PC-3 (cell line): ENCODE results near the gene GPR22. TPM values are rescaled to one million over a fixed set of nuclear protein-coding genes. Genes with fewer than 3 reads are reported as not detected.

Experiments
- ATAC-seq: fragments of 200-7000 bp; cut with Tn5 transposase; 2 replicates; pipeline ENCODE4 v1.9.1; 2020; ENCODE audit warnings: mild to moderate bottlenecking, moderate library complexity
- BruUV-seq: library from RNA; stranded (reverse); fragments of 400-500 nt; replicated peaks from 2 replicates; lab custom pipeline; 2021; lab: Mats Ljungman, UMichigan
- CTCF ChIA-PET: fragments of 300-600 bp; sonication (Branson Sonifier 250); formaldehyde crosslinking; loops from one replicate; lab custom pipeline; 2022; ENCODE audit warnings: antibody characterized with exemption; lab: Charles Lee
- POLR2A ChIA-PET: fragments of 300-600 bp; sonication (Branson Sonifier 250); formaldehyde crosslinking; loops from one replicate; lab custom pipeline; 2022; ENCODE audit warnings: antibody characterized with exemption; ENCODE audit not compliant: unreplicated experiment; lab: Charles Lee
- DNase-seq: peaks from one replicate; pipeline ENCODE4 v3.0.0-alpha.2; 2015
- H2AFZ ChIP-seq: fragments of 300-600 bp; sonication (generic); 2 replicates; pipeline ENCODE4 v1.6.0; 2016; ENCODE audit warnings: antibody characterized with exemption, low read length
- H3F3A ChIP-seq: fragments of 300-600 bp; sonication (generic); one replicate; pipeline ENCODE4 v1.6.0; 2017; ENCODE audit warnings: antibody characterized with exemption, low read length, control low read depth, mild to moderate bottlenecking; ENCODE audit not compliant: unreplicated experiment
- H3K27ac ChIP-seq: fragments of 300-600 bp; sonication (generic); 2 replicates; pipeline ENCODE4 v1.5.1; 2016; ENCODE audit warnings: mild to moderate bottlenecking, low read length
- H3K27me3 ChIP-seq: fragments of 300-600 bp; sonication (generic); 2 replicates; pipeline ENCODE4 v1.6.1; 2016; ENCODE audit warnings: low read length, mixed read lengths
- H3K36me3 ChIP-seq: fragments of 300-600 bp; sonication (generic); 2 replicates; pipeline ENCODE4 v1.6.1; 2016; ENCODE audit warnings: low read depth, mixed run types, low read length, mixed read lengths
- H3K4me1 ChIP-seq: fragments of 300-600 bp; sonication (generic); 2 replicates; pipeline ENCODE4 v1.5.1; 2016; ENCODE audit warnings: low read length; ENCODE audit not compliant: insufficient read depth
- H3K4me2 ChIP-seq: fragments of 300-600 bp; sonication (generic); 2 replicates; pipeline ENCODE4 v1.6.0; 2016; ENCODE audit warnings: low read length
- H3K4me3 ChIP-seq: fragments of 300-600 bp; sonication (generic); 2 replicates; pipeline ENCODE4 v1.5.1; 2016; ENCODE audit warnings: mild to moderate bottlenecking, low read length, mixed read lengths
- H3K79me2 ChIP-seq: fragments of 300-600 bp; sonication (generic); 2 replicates; pipeline ENCODE4 v1.6.1; 2017; ENCODE audit warnings: low read length, mixed read lengths
- H3K9ac ChIP-seq: fragments of 300-600 bp; sonication (generic); 2 replicates; pipeline ENCODE4 v1.6.0; 2016; ENCODE audit warnings: mild to moderate bottlenecking, low read length
- H3K9me2 ChIP-seq: fragments of 300-600 bp; sonication (generic); replicated peaks from 2 replicates; pipeline ENCODE4 v1.6.1; 2016; ENCODE audit warnings: mixed run types, low read length, mixed read lengths
- H3K9me3 ChIP-seq: fragments of 300-600 bp; sonication (generic); 2 replicates; pipeline ENCODE4 v1.6.1; 2016; ENCODE audit warnings: low read length, mixed read lengths
- H4K20me1 ChIP-seq: fragments of 300-600 bp; sonication (generic); 2 replicates; pipeline ENCODE4 v1.6.1; 2016; ENCODE audit warnings: low read length, mixed read lengths
- EZH2 ChIP-seq: fragments of 300-600 bp; sonication (generic); IDR thresholded peaks from one replicate; pipeline ENCODE4 v1.6.1; 2017; ENCODE audit warnings: antibody characterized with exemption, mild to moderate bottlenecking, low read length; ENCODE audit not compliant: unreplicated experiment
- EZH2phosphoT487 ChIP-seq: fragments of 300-600 bp; sonication (generic); IDR thresholded peaks from 2 replicates; pipeline ENCODE4 v1.6.1; 2018; ENCODE audit warnings: mild to moderate bottlenecking, antibody characterized with exemption, low read length, borderline replicate concordance
- intact Hi-C: fragments of 100-400 bp; cut with micrococcal nuclease; formaldehyde crosslinking; loops from 2 replicates; pipeline ENCODE4 v1.9.0; 2023
- total RNA-seq: library from RNA; depleted of rRNA; stranded (reverse); fragments of >200 nt; gene quantifications from 2 replicates; pipeline ENCODE4 v1.2.3, GENCODE V29; 2014
- TF ChIP-seq, protein P1 (sequence below): fragments of 300-600 bp; sonication (generic); conservative IDR thresholded peaks from 2 replicates; pipeline ENCODE4 v1.5.1; 2017; ENCODE audit warnings: antibody characterized with exemption, low read depth, mild to moderate bottlenecking, low read length

The GPR22 gene
- total RNA-seq, 1 experiment from 2014 or later: not detected

DNA sequence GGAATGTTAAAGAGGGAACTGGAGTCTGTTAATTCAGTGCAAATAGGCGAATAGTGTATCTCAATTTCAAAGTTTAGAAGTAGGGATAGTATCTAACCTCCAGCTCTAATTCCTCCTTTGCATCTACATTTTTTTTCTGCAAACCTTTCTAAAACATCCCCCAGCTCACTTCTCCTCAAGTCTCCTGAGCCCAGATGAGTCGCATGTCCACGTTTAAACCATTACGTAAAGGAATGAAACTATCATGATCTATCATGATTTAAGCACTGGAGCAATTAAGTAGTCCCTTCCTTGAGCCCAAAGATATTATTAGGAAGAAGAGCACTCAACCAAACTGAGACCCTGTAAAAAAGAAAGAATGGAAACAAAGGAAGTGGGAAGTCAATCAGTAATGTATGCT is 29.9 kb downstream of the GPR22 start:
- no TSS peak for BruUV-seq

GRCh38 chr7:107501593-107501992 is 31.7 kb downstream of the GPR22 start:
- Histone ChIP-seq H3K4me2 (no peak overlapping the region), H4K20me1 (no peaks in the 10 kb centered on the region), H3K4me3 (no peak overlapping the region), H3K9ac (no peak overlapping the region), H3K9me3 (no peaks in the 10 kb centered on the region), H3K27me3 (no peaks in the 10 kb centered on the region), H3K9me2 (no peaks in the 10 kb centered on the region), H3K36me3 (no peaks in the 10 kb centered on the region), H3K79me2 (peaks cover 10% of the 10 kb centered on the region), H3K27ac (no peak overlapping the region), H3F3A (no peaks in the 10 kb centered on the region), H2AFZ (no peak overlapping the region), H3K4me1 (peaks cover 14% of the 10 kb centered on the region)
- ChIA-PET CTCF (interaction anchor here (0.6 to 1.7 kb wide), 2 partner anchors 39 to 328 kb away, joined by 3 to 9 read pairs; no protein-coding TSS in a partner anchor), POLR2A (no interaction called here)
- ATAC-seq (peak; percentile 48; the same call in 1 of the 2 replicates), DNase-seq (peak; percentile 59)
- TF ChIP-seq, protein P1, sequence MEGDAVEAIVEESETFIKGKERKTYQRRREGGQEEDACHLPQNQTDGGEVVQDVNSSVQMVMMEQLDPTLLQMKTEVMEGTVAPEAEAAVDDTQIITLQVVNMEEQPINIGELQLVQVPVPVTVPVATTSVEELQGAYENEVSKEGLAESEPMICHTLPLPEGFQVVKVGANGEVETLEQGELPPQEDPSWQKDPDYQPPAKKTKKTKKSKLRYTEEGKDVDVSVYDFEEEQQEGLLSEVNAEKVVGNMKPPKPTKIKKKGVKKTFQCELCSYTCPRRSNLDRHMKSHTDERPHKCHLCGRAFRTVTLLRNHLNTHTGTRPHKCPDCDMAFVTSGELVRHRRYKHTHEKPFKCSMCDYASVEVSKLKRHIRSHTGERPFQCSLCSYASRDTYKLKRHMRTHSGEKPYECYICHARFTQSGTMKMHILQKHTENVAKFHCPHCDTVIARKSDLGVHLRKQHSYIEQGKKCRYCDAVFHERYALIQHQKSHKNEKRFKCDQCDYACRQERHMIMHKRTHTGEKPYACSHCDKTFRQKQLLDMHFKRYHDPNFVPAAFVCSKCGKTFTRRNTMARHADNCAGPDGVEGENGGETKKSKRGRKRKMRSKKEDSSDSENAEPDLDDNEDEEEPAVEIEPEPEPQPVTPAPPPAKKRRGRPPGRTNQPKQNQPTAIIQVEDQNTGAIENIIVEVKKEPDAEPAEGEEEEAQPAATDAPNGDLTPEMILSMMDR: peak; percentile 74
- no peak for TF ChIP-seq EZH2phosphoT487
- intact Hi-C loops: loop anchor here (1.0 kb wide), 2 partner anchors 38 to 300 kb away; no protein-coding TSS in a partner anchor
- BruUV-seq: no TSS peak

More for the DNA sequence above, 29.9 kb downstream of the GPR22 start:
- H3K4me1 ChIP-seq: peaks cover 9% of the 10 kb centered on the region
- TF ChIP-seq EZH2phosphoT487 (no peak), EZH2 (no peak)
- TF ChIP-seq, protein P1: no peak
- no peaks in the 10 kb centered on the region for H3K36me3 ChIP-seq
- no peak for DNase-seq
- no peaks in the 10 kb centered on the region for H3K9me3 ChIP-seq
- H3K27ac ChIP-seq: no peak overlapping the region
- H3K9ac ChIP-seq: no peak overlapping the region
- H3K4me2 ChIP-seq: no peak overlapping the region
- ATAC-seq: no peak
- H3K27me3 ChIP-seq: no peaks in the 10 kb centered on the region
- no peaks in the 10 kb centered on the region for H4K20me1 ChIP-seq
- H2AFZ ChIP-seq: no peak overlapping the region
- peaks cover 26% of the 10 kb centered on the region for H3K79me2 ChIP-seq
- H3K9me2 ChIP-seq: no peaks in the 10 kb centered on the region
- POLR2A ChIA-PET: no interaction called here
- peaks cover 4% of the 10 kb centered on the region for H3F3A ChIP-seq
- intact Hi-C loops: no loop called here
- CTCF ChIA-PET: no interaction called here
- H3K4me3 ChIP-seq: no peak overlapping the region

DNA sequence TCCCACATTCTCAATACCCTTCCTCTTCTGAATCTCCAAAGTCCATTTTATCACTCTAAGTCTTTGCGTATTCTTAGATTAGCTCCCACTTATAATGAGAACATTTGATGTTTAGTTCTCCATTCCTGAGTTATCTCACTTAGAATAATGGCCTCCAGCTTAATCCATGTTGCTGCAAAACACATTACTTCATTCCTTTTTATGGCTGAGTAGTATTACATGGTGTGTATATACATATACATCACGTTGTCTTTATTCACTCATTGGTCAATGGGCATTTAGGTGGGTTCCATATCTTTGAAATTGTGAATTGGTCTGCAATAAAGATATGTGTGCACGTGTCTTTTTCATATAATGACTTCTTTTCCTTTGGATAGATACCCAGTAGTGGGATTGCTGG is 32.3 kb downstream of the GPR22 start:
- intact Hi-C loops: no loop called here
- ChIA-PET POLR2A (no interaction called here), CTCF (interaction anchor here (0.6 to 1.7 kb wide), 2 partner anchors 39 to 328 kb away, joined by 3 to 9 read pairs; no protein-coding TSS in a partner anchor)
- Histone ChIP-seq H3K27ac (no peak overlapping the region), H3K9ac (no peak overlapping the region), H3K9me3 (no peaks in the 10 kb centered on the region), H3K4me1 (peaks cover 20% of the 10 kb centered on the region), H3K4me3 (no peak overlapping the region), H2AFZ (no peak overlapping the region), H3F3A (no peaks in the 10 kb centered on the region), H4K20me1 (no peaks in the 10 kb centered on the region), H3K4me2 (no peak overlapping the region), H3K9me2 (no peaks in the 10 kb centered on the region), H3K36me3 (no peaks in the 10 kb centered on the region), H3K27me3 (no peaks in the 10 kb centered on the region), H3K79me2 (peaks cover 4% of the 10 kb centered on the region)
- no peak for ATAC-seq
- TF ChIP-seq EZH2 (no peak), EZH2phosphoT487 (no peak)
- TF ChIP-seq, protein P1: no peak
- BruUV-seq: no TSS peak
- DNase-seq: no peak
